Activated naive CD8-positive, alpha-beta T cell treated with anti-CD3 and anti-CD28 coated beads for 36 hours (primary cell): ENCODE measurements around the gene GARIN5B. TPM values are rescaled to one million over a fixed set of nuclear protein-coding genes. Genes with fewer than 3 reads are reported as not detected.

Experiments used
- DNase-seq: peaks from one replicate; pipeline ENCODE4 v3.0.0; 2021
- H3K27ac Mint-ChIP-seq: one replicate; pipeline ENCODE4 v1.8.0; 2022; ENCODE audit warnings: mild to moderate bottlenecking, moderate library complexity, mixed read lengths
- H3K27me3 Mint-ChIP-seq: one replicate; pipeline ENCODE4 v1.8.0; 2022; ENCODE audit warnings: mild to moderate bottlenecking, mixed read lengths
- H3K36me3 Mint-ChIP-seq: one replicate; pipeline ENCODE4 v1.8.0; 2021; ENCODE audit warnings: mild to moderate bottlenecking, mixed read lengths
- H3K4me1 Mint-ChIP-seq: one replicate; pipeline ENCODE4 v1.8.0; 2021; ENCODE audit warnings: mixed read lengths
- H3K4me3 Mint-ChIP-seq: one replicate; pipeline ENCODE4 v1.8.0; 2022; ENCODE audit warnings: mild to moderate bottlenecking, moderate library complexity, mixed read lengths
- H3K9me3 Mint-ChIP-seq: one replicate; pipeline ENCODE4 v1.8.0; 2022; ENCODE audit warnings: mixed read lengths
- total RNA-seq, 2 experiments: library from RNA; stranded (reverse); gene quantifications; one replicate each; pipeline ENCODE4 v1.2.3, GENCODE V29; 2021

GARIN5B gene
- total RNA-seq, 2 experiments from 2014 or later: not detected

GRCh38 chr19:55383279-55384130 is 20.4 kb upstream of the GARIN5B start:
- DNase-seq: peak; percentile 73
- Mint-ChIP-seq H3K4me3 (peak overlapping the region; percentile 94), H3K9me3 (peaks cover 2% of the 10 kb centered on the region), H3K36me3 (peaks cover 48% of the 10 kb centered on the region), H3K27me3 (peaks cover 7% of the 10 kb centered on the region), H3K27ac (peak overlapping the region; percentile 95), H3K4me1 (peaks cover 34% of the 10 kb centered on the region)

DNA sequence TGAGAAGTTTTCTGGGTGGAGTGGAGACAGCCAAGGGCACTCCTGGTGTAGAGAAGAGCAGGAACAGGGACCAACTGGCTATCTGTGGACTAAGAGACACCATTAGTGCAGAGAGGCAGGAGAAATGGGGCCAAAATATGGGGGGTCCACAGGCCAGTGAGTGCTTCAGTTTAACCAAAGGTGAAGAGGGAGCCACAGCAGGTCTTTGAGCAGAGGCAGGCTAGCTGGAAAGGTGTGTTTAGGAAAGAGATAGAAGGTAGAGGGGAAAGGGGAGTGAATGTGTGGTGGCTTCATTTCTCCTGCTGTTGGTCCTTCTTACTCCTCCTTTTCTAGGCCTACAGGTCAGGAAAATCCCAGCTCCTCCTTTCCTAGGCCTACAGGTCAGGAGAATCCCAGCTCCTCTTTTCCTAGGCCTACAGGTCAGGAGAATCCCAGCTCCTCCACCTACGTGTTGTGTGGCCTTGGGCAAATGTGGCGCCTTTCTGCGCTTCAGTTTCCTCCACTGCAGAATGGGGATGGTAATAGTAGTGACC is 19.5 kb upstream of the GARIN5B start:
- peaks cover 2% of the 10 kb centered on the region for H3K9me3 Mint-ChIP-seq
- peaks cover 39% of the 10 kb centered on the region for H3K36me3 Mint-ChIP-seq
- peak overlapping the region; percentile 94 for H3K4me3 Mint-ChIP-seq
- DNase-seq: no peak
- H3K4me1 Mint-ChIP-seq: peaks cover 26% of the 10 kb centered on the region
- peaks cover 7% of the 10 kb centered on the region for H3K27me3 Mint-ChIP-seq
- H3K27ac Mint-ChIP-seq: peak overlapping the region; percentile 95

- Mint-ChIP-seq H3K27ac (peak overlapping the region; percentile 20), H3K9me3 (peaks cover 2% of the 10 kb centered on the region)
These were observed 19.0 kb upstream of the GARIN5B start for GRCh38 chr19:55382013-55382412.

GRCh38 chr19:55379174-55379573 is 16.1 kb upstream of the GARIN5B start:
- Mint-ChIP-seq H3K4me3 (no peak overlapping the region), H3K36me3 (peaks cover 19% of the 10 kb centered on the region), H3K4me1 (peaks cover 14% of the 10 kb centered on the region), H3K27ac (no peak overlapping the region), H3K27me3 (peaks cover 20% of the 10 kb centered on the region), H3K9me3 (peaks cover 2% of the 10 kb centered on the region)
- DNase-seq: no peak

More at GRCh38 chr19:55382013-55382412, 19.0 kb upstream of the GARIN5B start:
- H3K4me3 Mint-ChIP-seq: peak overlapping the region; percentile 94
- H3K27me3 Mint-ChIP-seq: peaks cover 7% of the 10 kb centered on the region
- peaks cover 33% of the 10 kb centered on the region for H3K36me3 Mint-ChIP-seq
- no peak for DNase-seq
- H3K4me1 Mint-ChIP-seq: peaks cover 26% of the 10 kb centered on the region

DNA sequence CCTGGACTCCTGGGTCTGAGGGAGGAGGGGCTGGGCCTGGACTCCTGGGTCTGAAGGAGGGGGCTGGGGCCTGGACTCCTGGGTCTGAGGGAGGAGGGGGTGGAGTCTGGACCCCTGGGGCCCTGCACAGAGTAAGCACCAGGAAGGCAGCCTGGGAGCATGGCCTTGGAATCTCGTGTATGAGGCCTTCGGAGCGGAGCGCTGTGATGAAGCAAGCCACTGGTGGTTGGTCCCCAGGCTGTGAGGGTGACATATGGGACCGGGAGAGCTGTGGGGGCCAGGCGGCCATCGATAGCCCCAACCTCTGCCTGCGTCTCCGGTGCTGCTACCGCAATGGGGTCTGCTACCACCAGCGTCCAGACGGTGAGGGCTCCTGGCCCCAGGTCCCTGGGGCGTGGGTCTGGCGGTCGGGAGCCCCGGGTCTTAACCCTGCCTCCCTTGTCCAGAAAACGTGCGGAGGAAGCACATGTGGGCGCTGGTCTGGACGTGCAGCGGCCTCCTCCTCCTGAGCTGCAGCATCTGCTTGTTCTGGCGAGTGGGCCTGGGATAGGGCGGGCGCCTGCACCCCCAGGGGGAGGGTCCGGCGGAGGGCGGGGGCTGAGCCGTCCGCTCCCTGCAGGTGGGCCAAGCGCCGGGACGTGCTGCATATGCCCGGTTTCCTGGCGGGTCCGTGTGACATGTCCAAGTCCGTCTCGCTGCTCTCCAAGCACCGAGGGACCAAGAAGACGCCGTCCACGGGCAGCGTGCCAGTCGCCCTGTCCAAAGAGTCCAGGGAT is 14.5 kb upstream of the GARIN5B start:
- no peak for DNase-seq
- no peak overlapping the region for H3K27ac Mint-ChIP-seq
- H3K9me3 Mint-ChIP-seq: peaks cover 2% of the 10 kb centered on the region
- H3K36me3 Mint-ChIP-seq: peaks cover 14% of the 10 kb centered on the region
- peaks cover 32% of the 10 kb centered on the region for H3K27me3 Mint-ChIP-seq
- peaks cover 11% of the 10 kb centered on the region for H3K4me1 Mint-ChIP-seq
- no peak overlapping the region for H3K4me3 Mint-ChIP-seq

GRCh38 chr19:55376241-55376933 is 13.3 kb upstream of the GARIN5B start, which contains the start of gene TMEM190:
Gene TMEM190 (plus strand): TSS chr19:55376826. CDS start chr19:55376854, 28 bp downstream.
- Mint-ChIP-seq H3K27me3 (peaks cover 44% of the 10 kb centered on the region), H3K27ac (no peak within 1 kb of the TSS), H3K36me3 (peaks cover 2% of the 10 kb centered on the region), H3K4me1 (peaks cover 10% of the 10 kb centered on the region), H3K4me3 (no peak within 1 kb of the TSS), H3K9me3 (no peaks in the 10 kb centered on the region)
- DNase-seq: no peak

DNA sequence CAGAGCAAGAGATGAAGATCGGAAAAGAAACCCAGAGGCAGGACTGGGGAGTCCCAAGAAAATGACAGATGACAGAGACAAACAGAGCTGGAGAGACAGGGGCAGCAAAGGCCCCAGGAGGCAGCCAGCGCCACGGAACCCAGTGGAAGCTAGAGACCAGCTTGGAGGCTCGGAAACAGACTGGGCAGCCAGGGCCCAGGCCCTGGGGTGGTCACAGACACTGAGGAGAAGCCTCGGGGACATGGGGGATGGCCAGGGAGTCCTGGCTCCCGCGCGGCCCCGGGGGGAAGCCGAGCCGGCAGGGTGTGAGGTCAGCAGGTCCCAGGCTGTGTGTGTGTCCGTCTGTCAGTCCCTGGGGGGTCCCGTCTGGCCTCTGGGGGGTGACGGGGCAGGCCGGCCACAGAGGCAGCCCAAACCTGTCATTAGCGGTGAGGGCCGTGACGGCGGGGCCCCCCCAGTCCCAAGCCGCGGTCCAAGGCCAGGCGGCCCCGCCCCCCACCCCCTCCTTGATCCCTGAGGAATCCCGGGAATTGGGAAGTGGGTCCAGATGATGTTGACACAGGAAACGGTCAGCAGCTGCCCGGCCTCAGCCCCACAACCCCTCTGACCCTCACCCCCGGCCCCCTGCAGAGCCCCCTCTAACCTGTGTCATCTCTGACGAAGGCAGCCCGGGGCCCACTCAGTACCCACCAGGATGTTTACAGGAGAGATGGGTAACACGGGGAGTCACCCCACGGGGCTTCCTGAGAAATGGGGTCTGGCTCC is 11.1 kb upstream of the GARIN5B start:
- Mint-ChIP-seq H3K36me3 (no peaks in the 10 kb centered on the region), H3K27ac (no peak overlapping the region), H3K4me1 (peaks cover 13% of the 10 kb centered on the region), H3K9me3 (no peaks in the 10 kb centered on the region), H3K4me3 (no peak overlapping the region), H3K27me3 (peaks cover 61% of the 10 kb centered on the region)
- DNase-seq: no peak

- no peaks in the 10 kb centered on the region for H3K9me3 Mint-ChIP-seq
- H3K27ac Mint-ChIP-seq: no peak overlapping the region
- peaks cover 13% of the 10 kb centered on the region for H3K4me1 Mint-ChIP-seq
- peaks cover 67% of the 10 kb centered on the region for H3K27me3 Mint-ChIP-seq
- H3K4me3 Mint-ChIP-seq: no peak overlapping the region
- DNase-seq: no peak
- no peaks in the 10 kb centered on the region for H3K36me3 Mint-ChIP-seq
These were observed 10.4 kb upstream of the GARIN5B start for GRCh38 chr19:55373306-55373992.

DNA sequence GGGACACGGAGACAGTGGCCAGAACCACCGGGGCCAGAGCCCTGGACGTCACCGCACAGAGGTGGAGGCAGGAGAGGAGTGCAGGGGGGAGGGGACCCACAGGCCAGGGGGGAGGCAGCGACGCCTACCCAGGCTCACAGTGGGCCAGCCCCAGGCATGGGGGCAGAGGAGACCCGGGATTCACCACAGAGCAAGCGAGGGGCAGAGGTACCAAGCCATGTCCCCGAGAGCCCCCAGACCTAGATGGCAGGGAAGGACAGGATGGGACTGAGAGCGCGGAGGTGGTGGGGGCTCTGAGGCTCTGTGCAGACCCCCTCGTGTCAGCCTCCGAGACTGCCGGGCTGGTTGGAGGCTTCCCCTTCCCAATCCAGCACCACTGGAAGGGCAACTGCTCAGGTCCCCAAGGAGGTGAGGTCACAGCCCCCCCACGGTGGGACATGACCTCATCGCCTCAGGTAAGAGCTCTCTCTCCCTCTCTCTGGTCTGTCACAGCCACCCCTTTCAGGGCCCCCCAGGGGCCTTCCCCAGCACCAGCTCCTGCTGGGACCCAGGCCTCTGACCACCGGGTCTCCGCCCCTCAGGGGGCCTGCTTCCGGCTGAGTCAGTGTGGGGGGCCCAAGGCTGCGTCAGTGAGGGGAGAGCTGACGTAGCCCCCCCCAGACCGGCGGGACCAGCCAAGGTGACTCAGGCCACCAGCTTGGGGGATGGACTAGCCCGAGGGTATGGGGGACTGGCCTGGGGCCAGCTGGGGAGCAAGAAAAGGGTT is 9.4 kb upstream of the GARIN5B start:
- DNase-seq: peak; percentile 66
- H3K9me3 Mint-ChIP-seq: no peaks in the 10 kb centered on the region
- peaks cover 76% of the 10 kb centered on the region for H3K27me3 Mint-ChIP-seq
- H3K27ac Mint-ChIP-seq: no peak overlapping the region
- H3K36me3 Mint-ChIP-seq: no peaks in the 10 kb centered on the region
- peaks cover 13% of the 10 kb centered on the region for H3K4me1 Mint-ChIP-seq
- no peak overlapping the region for H3K4me3 Mint-ChIP-seq

- Mint-ChIP-seq H3K4me3 (peak within 1 kb of the TSS; percentile 75), H3K9me3 (no peaks in the 10 kb centered on the region), H3K4me1 (peaks cover 13% of the 10 kb centered on the region), H3K27ac (no peak within 1 kb of the TSS), H3K36me3 (no peaks in the 10 kb centered on the region), H3K27me3 (peaks cover 69% of the 10 kb centered on the region)
- DNase-seq: no peak
These were observed 7.4 kb upstream of the GARIN5B start, which contains the start of gene IL11 for GRCh38 chr19:55370305-55370988. Gene IL11 (minus strand): TSS chr19:55370463. CDS start chr19:55370310, 153 bp downstream.

GRCh38 chr19:55369653-55370304 is 6.7 kb upstream of the GARIN5B start:
- Mint-ChIP-seq H3K4me1 (peaks cover 13% of the 10 kb centered on the region), H3K27ac (no peak overlapping the region), H3K9me3 (no peaks in the 10 kb centered on the region), H3K4me3 (peak overlapping the region; percentile 75), H3K27me3 (peaks cover 65% of the 10 kb centered on the region), H3K36me3 (no peaks in the 10 kb centered on the region)
- peak; percentile 51 for DNase-seq
